HG03558 (cell line): ENCODE results near the gene ACTR6.
A peak's percentile ranks its signal among the peaks of the same experiment; 100 is the strongest.
"Not testable (repeated sequence)": the region's sequence is repeated elsewhere in the genome, so short reads cannot be mapped to it uniquely, and the experiment has no call there.

Experiments
- ATAC-seq: cut with Tn5 transposase; IDR thresholded peaks from one replicate; pipeline ENCODE4 v1.9.1; 2021; ENCODE audit warnings: moderate number of reproducible peaks; ENCODE audit not compliant: unreplicated experiment; ENCODE audit errors: extremely low read depth

Gene ACTR6

GRCh38 chr12:100200463-100201181, at the start of gene ACTR6:
Gene ACTR6, plus strand, starts transcription at chr12:100200815. Its CDS starts 37 bp downstream, at chr12:100200852.
- peak; percentile 94 for ATAC-seq

DNA sequence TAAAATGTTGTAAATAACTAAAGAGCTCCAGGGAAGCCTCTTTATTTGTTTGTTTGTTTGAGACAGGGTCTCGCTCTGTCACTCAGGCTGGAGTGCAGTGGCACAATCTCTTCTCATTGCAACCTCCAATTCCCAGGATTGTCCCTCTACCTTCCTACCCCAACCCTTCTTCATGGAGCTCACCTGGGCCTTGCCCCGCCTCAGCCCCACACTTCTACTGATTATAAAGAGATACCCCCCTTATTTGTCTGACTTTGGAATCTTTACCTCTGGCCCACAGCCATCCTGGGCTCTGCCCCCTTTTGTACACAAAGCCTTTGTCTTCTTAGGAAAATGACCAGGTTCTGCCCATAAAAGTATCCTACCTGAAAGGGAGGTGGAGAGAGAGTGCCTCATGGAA, 48.8 kb upstream of the ACTR6 start:
- ATAC-seq = no peak

DNA sequence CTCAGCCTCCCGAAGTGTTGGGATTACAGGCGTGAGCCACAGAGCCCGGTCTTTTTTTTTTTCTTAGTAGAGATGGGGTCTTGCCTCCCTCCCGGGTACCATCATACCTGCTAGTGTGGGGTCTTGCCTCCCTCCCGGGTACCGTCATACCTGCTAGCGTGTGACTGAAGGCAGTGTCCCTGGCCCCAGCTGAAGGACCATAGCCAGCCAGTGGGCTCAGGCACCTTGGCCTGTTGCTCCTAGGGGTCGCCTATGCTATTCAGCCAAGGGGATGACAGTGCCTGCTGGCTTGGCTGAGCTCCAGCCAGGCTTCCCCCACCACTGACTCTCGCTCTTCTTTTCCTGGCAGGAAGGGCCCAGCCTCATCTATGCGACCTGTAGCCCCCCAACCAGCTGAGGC, 47.5 kb upstream of the ACTR6 start:
- no peak for ATAC-seq

DNA sequence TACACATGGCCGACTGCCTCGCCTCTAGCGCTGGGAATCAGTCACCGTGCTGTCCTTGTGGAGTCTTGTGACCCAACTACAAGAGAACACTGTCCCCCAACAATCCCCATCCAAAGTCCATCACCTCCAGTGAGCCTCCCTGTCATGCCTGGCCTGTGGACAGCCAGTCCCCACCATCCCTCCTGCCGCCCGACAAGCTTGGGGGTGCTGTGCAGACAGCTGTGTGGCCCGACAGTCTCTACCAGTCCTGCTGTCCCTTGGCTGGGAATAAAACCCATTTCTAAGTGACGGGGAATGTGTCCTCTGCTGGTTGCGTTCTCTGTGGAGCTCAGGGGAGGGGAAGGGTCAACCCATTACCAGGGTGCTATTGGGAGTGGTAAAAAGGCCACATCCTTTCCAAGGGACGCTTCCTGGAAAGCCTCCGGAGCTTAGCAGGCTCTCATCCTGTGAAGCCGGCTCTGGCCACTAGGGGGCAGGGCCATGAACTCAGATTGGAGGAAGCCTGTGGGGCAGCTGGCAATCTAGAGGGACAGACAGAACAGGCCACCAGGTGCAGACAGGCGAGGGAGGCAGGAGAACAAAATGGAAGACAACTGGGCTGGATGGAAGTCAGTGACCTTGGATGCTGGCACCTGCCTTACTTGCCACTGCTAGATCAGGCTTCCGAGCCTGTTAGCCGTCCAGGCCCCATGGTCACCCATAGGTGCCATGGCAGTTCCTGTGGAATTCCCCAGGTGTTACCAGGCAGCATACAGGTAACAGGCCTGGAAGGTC, 46.0 kb upstream of the ACTR6 start:
- no peak for ATAC-seq

- no peak for ATAC-seq
Measured at GRCh38 chr12:100156731-100157426, 43.7 kb upstream of the ACTR6 start.

DNA sequence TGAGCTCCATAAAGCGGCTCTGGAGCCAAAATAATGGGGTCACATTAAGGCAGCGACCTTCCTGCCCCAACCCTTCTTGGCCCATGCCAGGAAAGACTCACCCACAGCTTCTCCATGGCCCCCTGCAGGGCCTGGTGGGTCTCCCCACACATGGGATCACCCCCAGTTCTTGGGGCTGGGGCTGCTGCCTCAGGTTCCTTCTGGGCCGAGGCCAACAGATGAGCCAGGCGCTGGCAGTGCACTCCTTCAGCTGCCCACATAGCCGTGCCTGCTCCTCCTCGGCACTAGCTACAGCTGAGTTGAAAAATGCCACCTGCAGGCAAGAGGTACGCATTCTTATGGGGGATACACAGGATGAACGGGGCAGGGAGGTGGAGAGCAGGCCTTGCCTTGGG, 43.2 kb upstream of the ACTR6 start:
- no peak for ATAC-seq

DNA sequence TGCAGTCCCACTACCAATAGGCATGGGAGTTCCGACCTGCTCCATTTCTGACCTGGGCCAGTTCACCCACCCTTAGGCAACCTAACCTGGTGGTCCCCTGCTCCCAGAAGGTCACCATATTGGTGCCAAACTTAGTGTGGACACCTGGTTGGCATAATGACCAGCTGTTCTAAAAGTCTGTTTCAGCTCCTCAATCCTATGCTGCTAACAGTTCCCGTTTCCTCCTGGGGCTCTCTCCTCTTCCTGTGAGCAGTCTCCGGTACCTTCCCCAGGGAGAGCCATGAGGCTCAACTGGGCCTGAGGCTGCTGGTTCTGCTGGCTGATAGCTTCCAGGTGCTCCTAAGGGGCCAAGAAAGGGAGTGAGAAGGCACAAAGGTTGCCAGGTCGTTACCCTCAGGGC, 42.1 kb upstream of the ACTR6 start:
- no peak for ATAC-seq

GRCh38 chr12:100159391-100160104, 41.1 kb upstream of the ACTR6 start:
- ATAC-seq = no peak

- ATAC-seq = peak; percentile 95
Measured at GRCh38 chr12:100163416-100164152, 37.0 kb upstream of the ACTR6 start.

DNA sequence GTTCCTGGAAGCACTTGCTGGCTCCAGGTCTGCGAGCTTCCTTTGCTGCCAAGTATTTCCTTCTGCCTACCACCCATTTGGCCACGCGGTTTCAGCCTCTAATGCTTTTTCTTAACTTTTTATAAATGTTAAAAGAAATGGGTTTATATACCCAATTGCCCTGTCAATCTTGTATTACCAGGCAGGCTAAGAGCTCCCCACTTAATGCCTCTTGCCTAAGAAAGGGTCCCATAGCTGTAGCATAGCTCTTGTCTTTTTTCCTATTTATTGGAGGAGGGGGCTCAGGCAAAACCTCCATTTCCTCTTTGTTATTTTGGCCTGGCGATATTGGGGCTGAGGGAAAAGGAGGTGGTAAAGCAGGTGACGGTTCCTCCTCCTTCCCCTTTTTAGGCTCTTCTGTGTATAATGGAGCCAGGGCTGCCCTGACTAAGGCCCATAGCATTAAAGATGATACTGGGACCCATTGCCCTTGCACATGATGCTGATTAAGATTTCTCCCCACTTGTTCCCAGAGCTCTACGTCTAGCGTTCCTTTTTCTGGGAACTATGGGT, 36.4 kb upstream of the ACTR6 start:
- no peak for ATAC-seq

DNA sequence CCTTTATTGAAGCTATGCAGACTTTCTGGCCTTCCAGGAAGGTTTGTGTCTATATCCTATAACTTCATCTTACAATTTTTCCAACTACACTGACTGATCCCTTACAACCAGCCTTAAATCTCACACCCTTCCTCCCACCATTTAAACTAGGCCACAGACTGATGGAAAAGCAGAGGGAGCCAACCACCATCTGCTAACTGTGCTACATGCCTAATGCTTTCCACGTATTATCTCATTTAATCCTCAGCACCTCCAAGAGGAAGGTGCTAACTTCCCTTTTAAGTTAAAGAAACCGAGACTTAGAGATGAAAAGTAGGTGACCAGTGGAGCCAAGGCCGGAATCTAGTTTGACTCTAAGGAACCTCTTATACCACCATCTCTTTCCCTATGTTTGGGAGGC, 35.3 kb upstream of the ACTR6 start:
- ATAC-seq = no peak

DNA sequence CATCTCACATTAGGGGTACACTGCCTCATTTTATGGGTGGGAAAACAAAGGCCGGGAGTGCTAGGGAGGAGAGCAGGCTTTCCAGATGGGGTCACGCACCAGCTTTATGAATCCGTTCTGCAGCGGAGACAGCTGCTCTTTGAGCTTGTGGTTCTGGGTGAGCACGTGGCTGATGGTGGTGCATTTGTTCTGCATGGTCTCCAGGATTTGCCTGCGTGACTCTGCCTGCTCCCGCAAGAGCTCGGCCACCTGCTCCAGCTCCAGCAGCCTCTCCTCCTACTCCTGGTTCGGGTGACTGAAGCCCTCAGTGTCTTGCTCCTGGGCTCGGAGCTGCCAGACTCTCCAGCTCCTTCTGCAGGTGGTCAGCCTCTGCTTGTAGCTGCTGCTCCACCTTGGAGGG, 34.4 kb upstream of the ACTR6 start:
- ATAC-seq = no peak

DNA sequence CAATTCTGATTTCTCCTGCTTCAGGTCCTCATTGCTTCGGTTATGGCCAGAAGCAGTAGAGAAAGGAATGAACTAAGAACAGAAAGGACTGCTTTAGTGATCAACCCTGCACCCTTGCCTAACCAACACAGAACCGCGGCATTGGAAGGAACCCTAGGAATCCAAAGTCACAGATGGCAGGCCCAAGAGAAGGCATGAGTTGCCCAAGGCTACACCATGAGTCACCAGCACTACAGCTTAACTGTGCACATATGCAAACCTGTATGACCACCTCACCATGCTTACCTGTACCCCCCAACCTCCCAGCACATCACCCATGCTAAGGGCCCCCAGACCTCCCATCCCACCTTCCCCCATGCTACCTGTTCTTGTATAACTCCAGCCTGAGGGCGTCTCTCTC, 32.1 kb upstream of the ACTR6 start:
- ATAC-seq = no peak

DNA sequence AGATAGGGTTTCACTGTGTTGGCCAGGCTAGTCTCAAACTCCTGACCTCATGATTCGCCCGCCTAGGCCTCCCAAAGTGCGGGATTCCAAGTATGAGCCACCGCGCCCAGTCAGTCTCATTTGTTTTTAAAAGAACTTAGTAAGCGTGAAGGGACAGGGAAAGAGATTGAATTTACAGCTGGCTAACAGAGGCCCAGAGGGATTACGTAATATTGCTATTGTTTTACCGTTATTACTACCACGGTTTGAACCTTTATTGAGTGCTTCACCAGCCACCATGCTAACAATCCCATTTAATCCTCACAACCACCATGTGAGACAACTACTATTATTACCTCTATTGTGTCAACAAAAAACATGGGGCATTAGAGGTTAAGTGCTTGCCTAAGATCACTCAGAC, 31.3 kb upstream of the ACTR6 start:
- no peak for ATAC-seq

- no peak for ATAC-seq
Measured at GRCh38 chr12:100170313-100170858, 30.2 kb upstream of the ACTR6 start.

GRCh38 chr12:100171248-100171647, 29.4 kb upstream of the ACTR6 start:
- ATAC-seq = no peak

- ATAC-seq = no peak
Measured at GRCh38 chr12:100173111-100173510, 27.5 kb upstream of the ACTR6 start.

- ATAC-seq = no peak
Measured at GRCh38 chr12:100174495-100174894, 26.1 kb upstream of the ACTR6 start.

DNA sequence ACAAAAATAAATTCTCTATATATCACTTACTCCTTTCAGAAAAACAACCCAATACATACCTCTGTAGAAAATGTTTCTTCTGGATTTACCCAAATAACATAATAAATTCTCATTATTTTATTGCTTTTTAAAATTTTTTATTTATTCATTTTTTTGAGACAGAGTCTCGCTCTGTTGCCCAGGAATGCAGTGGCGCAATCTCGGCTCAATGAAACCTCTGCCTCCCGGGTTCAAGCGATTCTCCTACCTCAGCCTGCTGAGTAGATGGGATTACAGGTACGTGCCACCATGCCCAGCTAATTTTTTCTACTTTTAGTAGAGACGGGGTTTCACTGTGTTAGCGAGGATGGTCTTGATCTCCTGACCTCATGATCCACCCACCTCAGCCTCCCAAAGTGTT, 24.1 kb upstream of the ACTR6 start:
- not testable (repeated sequence) for ATAC-seq
